GM18909 (cell line): Measurements from ENCODE around the gene MT1M.

Source experiments
- ATAC-seq: cut with Tn5 transposase; IDR thresholded peaks from one replicate; pipeline ENCODE4 v1.9.1; 2021; ENCODE audit warnings: mild to moderate bottlenecking; ENCODE audit not compliant: unreplicated experiment, poor library complexity

Gene MT1M

DNA sequence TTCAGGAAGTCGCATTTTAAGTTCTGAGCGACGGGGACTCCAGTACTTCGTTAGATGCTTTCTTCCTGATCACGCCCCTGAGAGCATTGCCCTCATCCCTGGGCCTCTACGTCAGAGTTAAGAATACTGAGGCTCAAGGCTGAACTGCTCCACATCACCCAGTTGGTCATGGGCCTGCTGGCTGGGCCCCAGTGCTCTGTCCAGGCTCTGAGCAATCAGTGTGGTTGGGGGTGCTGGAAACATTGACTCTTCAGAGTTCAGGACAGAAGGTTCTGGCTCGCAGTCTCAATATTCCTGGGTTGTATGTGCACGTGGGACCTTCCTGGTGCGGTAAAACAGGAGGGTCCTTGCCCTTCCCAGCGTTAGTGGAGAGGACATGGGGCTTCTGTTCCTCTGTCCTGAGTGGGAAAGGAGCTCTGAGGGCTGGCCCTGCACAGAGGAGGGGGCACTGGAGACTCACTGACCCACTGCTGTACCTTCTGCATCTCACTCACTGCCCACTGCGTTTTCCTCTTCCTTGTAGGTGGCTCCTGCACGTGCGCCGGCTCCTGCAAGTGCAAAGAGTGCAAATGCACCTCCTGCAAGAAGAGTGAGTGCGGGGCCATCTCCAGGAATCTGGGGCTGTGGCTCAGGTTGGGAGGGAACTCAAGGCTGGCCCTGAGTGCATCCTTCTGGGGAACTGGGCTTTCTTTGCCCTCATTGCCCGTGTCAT, 6.4 kb upstream of the MT1M start:
- ATAC-seq: no peak

DNA sequence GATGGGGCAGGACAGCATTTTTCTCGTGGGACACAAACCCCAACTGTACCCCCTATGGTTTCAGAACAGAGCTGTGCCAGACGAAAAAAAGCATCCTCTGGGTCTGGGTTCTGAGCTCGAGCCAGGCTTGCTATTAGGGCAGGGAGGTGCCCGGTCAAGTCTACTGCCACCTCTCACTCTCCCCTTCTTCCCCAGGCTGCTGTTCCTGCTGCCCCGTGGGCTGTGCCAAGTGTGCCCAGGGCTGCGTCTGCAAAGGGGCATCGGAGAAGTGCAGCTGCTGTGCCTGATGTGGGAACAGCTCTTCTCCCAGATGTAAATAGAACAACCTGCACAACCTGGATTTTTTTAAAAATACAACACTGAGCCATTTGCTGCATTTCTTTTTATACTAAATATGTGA, 5.8 kb upstream of the MT1M start:
- ATAC-seq: no peak

DNA sequence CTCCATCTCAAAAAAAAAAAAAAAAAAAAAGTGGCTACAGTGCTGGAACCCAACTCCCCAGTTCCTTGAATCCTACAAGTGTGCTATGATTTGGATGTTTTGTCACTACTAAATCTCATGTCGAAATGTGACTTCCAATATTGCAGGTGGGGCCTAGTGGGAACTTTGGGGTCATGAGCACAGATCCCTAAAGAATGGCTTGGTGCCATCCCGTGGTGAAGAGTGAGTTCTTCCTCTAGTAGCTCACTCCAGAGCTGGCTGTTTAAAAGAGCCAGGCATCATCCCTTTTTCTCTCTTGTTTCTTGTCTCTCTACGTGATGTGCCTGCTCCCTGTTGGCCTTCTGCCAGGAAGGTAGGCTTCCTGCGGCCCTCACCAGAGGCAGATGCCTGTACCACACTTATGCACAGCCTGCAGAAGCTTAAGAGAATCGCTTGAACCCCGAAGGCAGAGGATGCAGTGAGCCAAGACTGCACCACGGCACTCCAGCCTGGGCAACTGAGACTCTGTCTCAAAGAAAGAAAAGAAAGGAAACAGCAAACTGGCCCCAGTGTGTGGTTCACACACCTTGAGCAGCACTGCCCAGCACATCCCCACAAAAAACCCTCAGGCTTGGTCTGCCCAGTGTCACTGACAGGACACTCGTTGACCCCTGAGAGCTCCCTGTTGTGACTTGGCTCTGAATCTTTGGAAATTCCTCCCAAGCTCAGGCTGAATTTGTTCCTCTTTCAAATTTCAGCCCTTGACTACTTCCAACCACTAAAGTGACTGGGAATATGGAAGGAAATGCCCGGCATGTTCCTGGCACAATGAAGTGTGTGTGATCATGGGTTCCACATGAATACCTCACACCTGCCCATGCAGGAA, 3.7 kb upstream of the MT1M start:
- no peak for ATAC-seq

DNA sequence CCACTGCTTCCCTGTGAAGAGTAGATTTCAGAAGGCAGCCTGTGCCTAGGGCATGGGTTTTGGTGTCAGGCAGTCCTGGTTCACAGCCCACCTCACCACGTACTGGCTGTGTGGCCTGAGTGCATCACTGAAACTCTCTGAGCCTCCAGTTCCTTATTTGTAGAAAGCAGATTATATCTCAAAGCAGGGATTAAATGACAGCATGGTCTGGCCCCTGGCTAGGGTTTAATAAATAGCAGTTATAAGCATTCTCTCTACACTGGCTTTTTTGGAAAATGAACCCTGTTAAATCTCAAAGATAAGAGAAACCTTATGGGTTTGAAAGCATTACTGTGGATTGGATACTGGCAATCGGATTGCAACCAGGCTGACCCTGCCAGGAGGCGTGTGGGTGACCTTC, 2.9 kb upstream of the MT1M start:
- no peak for ATAC-seq

DNA sequence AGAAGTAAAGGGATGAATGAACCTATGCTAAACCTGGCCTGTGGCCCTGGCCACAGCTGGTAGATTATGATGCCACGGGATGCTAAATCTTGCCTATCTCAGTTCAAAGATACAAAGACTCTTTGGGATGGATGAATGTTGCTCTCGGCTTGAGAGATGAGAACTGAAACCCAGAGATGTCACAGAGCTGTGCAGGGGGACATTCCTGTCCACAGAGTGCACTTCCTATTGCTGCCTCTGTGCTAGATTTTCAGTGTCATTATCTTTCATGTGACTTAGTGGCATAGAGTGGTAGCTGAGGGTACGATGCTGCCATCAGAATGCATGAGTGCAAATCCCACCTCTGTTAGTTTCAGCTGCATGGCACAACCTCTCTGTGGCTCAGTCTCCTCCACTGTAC, 2.3 kb upstream of the MT1M start:
- peak; percentile 78 for ATAC-seq

DNA sequence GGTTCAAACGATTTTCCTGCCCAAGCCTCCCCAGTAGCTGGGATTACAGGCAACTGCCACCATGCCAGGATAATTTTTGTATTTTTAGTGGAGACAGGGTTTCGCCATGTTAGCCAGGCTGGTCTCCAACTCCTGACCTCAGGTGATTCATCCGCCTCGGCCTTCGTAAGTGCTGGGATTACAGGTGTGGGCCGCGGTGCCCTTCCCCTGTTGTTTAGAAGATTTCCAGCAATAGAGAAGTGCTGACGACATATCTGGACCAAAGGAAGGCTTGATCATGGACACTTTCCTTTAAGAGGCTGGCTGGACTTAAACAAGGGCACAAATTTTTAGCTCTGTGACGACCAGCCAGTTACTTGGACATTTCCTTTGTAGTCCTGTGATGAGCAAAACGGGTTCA, 1.3 kb upstream of the MT1M start:
- no peak for ATAC-seq

DNA sequence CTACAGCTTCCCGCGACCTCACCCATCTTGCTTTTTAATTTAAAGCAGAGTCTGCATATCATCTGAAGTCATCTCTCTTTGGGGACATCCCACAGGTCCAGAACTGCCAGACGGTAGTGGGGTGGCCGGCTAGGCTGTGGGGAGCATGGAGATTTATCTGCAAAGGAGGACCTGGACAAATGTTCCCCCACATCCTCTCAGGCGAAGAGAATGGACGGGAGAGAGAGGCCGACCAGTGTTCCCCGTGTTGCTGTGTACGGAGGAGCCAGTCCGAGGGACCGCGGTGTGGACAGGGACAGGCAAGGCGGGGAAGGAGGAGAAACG, 665 bp upstream of the MT1M start:
- no peak for ATAC-seq

DNA sequence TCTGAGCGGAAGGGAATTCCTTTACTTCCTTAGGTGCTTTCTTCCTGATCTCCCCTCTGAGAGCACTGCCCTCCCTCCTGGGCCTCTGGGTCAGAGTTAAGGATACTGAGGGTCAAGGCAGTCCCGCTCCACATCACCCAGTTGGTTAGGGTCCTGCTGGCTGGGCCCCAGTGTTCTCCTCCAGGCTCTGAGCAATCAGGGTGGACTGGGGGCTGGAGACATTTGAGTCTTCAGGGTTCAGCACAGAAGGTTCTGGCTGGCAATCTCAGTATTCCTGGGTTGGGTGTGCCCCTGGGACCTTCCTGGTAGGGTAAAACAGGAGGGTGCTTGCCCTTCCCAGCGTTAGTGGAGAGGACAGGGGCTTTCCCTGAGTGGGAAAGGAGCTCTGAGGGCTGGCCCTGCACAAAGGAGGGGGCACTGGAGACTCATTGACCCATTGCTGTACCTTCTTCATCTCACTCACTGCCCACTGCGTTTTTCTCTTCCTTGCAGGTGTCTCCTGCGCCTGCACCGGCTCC, 448 bp downstream of the MT1M start:
- ATAC-seq: no peak

DNA sequence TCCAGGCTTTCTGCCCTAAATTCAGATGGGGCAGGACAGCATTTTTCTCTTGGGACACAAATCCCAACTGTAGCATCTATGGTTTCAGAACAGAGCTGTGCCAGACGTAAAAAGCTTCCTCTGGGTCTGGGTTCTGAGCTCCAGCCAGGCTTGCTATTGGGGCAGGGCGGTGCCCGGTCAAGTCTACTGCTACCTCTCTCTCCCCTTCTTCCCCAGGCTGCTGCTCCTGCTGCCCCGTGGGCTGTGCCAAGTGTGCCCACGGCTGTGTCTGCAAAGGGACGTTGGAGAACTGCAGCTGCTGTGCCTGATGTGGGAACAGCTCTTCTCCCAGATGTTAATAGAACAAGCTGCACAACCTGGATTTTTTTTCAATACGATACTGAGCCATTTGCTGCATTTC, 1.1 kb downstream of the MT1M start:
- no peak for ATAC-seq

DNA sequence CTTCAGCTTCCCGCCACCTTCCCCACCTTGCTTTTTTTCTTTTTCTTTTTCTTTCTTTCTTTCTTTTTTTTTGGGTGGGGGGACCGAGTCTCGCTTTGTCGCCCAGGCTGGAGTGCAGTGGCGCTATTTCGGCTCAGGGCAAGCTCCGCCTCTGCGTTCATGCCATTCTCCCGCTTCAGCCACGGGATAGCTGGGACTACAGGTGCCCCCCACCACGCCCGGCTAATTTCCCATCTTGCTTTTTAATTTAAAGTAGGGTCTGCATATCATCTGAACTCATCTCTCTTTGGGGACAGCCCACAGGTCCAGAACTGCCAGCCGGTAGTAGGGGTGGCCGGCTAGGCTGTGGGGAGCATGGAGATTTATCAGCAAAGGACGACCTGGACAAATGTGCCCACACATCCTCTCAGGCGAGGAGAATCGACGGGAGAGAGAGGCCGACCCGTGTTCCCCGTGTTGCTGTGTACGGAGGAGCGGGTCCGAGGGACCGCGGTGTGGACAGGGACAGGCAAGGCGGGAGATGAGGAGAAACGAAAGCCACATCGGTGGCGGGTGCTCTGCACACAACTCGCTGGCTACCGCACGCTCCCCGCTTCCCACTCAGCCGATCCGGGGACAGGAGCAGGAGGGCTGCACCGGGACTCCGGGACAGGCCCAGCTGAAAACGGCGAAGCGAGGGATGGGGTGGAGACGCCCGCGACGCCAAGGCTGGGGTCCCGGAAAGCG, 2.4 kb downstream of the MT1M start:
- ATAC-seq: no peak

DNA sequence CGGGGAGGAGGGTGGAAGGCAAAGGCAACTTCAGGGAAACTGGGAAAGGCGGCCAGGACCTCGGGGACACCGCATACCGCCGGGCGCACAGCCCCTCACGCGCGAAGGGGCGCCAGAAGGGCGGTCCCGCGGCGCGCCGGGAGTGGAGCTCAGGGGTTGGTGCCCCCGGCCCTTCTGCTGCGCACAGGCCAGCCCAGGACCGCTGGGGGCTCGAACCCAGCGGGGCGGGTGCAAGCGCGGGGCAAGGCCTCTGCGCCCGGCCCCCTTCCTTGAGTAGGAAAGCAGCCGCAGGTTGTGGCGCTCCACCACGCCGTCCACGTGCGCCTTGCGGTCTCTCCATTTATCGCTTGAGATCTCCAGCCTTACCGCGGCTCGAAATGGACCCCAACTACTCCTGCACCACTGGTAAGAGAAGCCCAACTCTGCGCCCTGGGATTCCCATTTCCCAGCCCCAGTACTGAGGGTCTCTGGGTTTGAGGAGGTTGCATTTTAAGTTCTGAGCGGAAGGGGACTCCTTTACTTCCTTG, 3.0 kb downstream of the MT1M start:
- no peak for ATAC-seq

DNA sequence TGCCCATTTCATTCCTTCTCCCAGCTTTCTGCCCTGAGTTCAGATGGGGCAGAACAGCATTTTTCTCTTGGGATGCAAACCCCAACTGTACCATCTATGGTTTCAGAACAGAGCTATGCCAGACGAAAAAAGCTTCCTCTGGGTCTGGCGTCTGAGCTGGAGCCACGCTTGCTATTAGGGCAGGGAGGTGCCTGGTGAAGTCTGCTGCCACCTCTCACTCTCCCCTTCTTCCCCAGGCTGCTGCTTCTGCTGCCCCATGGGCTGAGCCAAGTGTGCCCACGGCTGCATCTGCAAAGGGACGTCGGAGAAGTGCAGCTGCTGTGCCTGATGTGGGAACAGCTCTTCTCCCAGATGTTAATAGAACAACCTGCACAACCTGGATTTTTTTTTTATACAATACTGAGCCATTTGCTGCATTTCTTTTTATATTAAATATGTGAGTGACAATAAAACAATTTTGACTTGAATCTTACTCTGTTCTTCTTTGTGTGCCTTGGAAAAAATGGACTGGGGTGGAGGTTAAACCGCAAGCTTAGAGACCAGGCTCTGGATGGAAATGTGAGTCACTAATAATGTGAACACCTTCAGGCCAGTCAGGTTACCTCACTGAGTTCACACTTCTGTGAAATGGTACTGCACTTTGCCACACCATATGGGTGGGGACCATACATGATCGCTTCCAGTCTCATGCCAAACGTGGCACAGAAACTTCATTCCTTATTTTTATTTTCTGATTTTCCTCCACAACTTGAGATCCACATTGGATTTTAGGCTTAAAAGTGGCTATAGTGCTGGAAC, 4.4 kb downstream of the MT1M start:
- no peak for ATAC-seq

DNA sequence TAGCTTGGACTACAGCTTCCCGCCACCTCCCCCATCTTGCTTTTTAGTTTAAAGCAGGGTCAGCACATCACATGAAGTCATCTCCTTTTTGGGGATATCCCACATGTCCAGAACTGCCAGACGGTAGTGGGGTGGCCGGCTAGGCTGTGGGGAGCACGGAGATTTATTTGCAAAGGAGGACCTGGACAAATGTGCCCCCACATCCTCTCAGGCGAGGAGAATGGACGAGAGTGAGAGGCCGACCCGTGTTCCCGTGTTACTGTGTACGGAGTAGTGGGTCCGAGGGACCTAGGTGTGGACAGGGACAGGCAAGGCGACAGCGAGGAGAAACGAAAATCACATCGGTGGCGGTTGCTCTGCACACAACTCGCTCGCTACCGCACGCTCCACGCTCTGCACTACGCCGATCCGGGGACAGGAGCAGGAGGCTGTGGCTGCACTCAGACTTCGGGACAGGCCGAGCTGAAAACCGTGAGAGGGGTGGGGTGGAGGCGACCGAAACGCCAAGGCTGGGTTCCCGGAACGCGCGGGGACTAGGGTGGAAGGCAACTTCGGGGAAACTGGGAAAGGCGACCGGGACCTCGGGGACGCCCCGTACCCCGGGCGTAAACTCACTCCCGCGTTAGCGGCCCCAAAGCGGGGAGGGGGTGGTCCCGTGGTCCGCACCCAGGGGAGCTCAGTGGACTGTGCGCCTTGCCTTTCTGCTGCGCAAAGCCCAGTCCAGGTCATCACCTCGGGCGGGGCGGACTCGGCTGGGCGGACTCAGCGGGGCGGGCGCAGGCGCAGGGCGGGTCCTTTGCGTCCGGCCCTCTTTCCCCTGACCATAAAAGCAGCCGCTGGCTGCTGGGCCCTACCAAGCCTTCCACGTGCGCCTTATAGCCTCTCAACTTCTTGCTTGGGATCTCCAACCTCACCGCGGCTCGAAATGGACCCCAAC, 5.6 kb downstream of the MT1M start, which contains the start of gene MT1A:
MT1A (plus strand) TSS at position 853 of the 937 bp plus-strand sequence; CDS start at position 926, 73 bp downstream.
- ATAC-seq: no peak

DNA sequence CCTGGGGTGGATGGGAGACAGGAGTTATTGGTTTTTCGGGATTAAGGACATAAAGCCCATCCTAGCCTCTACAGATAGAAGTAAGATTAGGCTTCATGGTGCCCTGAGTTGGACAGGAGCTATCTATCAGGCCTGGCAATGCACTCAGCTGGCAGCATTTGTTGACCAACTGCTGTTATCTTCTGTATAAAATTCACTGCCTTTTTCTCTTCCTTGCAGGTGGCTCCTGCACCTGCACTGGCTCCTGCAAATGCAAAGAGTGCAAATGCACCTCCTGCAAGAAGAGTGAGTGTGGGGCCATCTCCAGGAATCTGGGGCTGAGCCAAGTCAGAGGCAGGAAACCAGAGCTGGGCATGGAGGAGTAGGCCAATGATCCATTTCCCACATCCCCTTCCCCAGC, 6.6 kb downstream of the MT1M start:
- ATAC-seq: no peak

DNA sequence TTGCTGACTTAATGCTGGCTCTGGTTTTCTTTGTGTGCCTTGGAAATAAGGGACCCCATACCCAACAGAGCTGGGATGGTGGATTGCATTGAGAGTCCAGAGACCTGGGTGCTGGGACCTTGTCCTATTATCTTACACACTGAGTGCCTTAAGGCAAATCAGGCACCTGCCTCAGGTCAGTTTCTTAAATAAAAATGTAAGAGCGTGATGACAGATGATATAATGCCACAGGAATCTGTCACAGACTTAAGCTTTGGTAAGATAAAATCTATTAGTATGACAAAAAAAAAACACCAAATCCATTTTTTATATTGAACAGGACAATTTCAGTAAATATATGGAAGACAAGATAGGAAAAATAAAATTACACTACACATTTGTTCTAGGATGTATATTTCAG, 7.6 kb downstream of the MT1M start:
- ATAC-seq: no peak

DNA sequence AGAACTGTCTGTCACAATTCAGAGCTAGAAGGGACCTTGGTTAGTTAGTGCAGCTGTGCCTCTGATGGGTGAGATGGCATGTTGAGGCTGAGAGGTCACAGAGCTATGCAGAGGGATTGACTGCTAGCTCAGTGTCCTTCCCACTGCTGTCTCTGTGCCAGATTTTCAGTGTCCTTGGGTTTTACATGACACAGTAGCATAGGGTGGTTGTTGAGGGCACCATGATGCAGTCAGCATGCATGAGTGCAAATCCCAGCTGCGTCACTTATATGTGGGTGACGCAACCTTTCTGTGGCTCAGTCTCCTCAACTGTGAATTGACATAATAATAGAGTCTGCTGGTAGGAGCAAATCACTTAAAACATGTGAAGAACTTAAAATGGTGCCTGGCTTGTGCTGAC, 8.7 kb downstream of the MT1M start:
- no peak for ATAC-seq

DNA sequence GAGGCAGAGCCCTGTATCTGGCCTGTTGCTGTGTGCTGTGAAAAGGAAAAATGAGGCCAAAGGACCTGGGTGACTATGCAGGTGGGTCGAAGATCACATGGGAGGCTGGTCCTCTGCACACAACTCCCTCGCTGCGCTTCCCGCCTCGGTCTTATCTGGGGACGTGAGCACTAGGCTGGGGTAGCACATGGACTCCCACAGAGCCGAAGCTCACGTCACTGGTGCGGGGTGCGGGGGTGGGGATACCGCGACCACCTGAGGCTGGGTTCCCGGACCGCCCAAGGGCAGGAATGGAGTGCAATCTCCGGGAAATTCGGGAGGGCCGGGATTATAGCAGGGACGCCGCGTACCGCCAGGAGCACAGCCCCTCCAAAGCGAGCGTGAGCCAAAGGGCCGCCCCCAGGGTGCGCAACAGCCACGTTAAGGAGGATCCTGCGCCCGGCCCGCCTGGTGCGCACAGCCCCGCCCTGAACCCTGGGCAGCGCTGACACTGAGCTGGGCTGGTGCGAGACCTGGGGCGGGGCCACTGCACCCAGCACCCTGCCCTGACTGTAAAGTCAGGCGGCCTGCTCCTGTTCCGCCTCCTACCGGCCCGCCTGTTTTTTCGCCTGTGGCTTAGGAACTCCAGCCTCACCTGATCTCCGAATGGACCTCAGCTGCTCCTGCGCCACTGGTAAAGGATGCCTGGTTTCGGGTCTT, 10.8 kb downstream of the MT1M start:
- peak; percentile 74 for ATAC-seq

DNA sequence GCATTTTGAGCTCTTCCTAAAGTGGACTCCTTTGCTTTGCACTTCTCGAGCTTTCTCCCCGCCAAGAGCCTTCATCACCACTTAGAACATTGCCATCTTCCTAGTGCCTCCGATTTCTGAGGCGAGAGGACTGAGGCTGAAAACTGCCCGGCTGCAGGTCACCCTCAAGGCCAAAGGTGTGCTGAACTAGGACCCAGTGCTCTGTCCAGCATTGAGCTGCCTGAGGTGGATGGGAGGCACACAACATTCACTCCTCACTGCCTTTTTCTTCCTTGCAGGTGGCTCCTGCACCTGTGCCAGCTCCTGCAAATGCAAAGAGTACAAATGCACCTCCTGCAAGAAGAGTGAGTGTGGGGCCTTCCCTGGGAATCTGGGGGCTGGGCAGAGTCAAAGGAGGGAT, 11.4 kb downstream of the MT1M start:
- ATAC-seq: no peak
